Erythroblast (primary cell): ENCODE data around the gene ARL5C.

Source experiments
- GATA1 ChIP-seq: IDR thresholded peaks from 2 replicates; pipeline ENCODE4 v1.6.1; 2011; ENCODE audit warnings: low read depth, mild to moderate bottlenecking, control low read depth, low read length, moderate library complexity
- POLR2A ChIP-seq: IDR thresholded peaks from 2 replicates; pipeline ENCODE4 v1.6.1; 2011; ENCODE audit warnings: mild to moderate bottlenecking, low read length

GRCh38 chr17:39175695-39176093 is 9.7 kb upstream of the ARL5C start:
- TF ChIP-seq POLR2A (no peak), GATA1 (no peak)
